ENCODE measurements around the gene KRTAP29-1. TPM values are rescaled to one million over a fixed set of nuclear protein-coding genes. Genes with fewer than 3 reads are reported as not detected.
"Not testable (repeated sequence)": the region's sequence is repeated elsewhere in the genome, so short reads cannot be mapped to it uniquely, and the experiment has no call there.

The KRTAP29-1 gene
- polyA plus RNA-seq, 2 of the 4 experiments (the other 2 are of a cell fraction), result not detected

GRCh38 chr17:41258406-41258805, 44.2 kb downstream of the KRTAP29-1 start:
- ChIA-PET POLR2A (no interaction called here), CTCF (no interaction called here)
- Histone ChIP-seq H3K4me3 (no peak overlapping the region), H3K4me2 (no peak overlapping the region), H3K27ac (no peak overlapping the region), H3K9me3 (no peaks in the 10 kb centered on the region), H3K4me1 (no peaks in the 10 kb centered on the region)
- ATAC-seq (no peak), FAIRE-seq (peak; percentile 70), DNase-seq (ENCODE audit: low read depth in 1 of 2, low spot score in 1 of 2) (no peak)
- TF ChIP-seq MAZ (IDR thresholded peaks at IDR 0.05; ENCODE audit: borderline replicate concordance, low read depth, low read length), result no peak

- 95% methylated on average over 1 of the region's 1 CpG for WGBS (ENCODE audit: missing lambda C conversion rate)
- Histone ChIP-seq H3K4me3 (no peak overlapping the region), H3K27ac (no peak overlapping the region), H3K4me2 (no peak overlapping the region), H3K9me3 (no peaks in the 10 kb centered on the region), H3K4me1 (no peaks in the 10 kb centered on the region)
- POLR2A ChIA-PET, result no interaction called here
- no peak for TF ChIP-seq NFE2L2 (conservative IDR thresholded peaks at IDR 0.05; ENCODE audit: low read length)
- no peak for TF ChIP-seq MYC (IDR thresholded peaks at IDR 0.05; ENCODE audit: borderline replicate concordance, low read length)
- no peak for TF ChIP-seq SMC3 (IDR thresholded peaks at IDR 0.05)
- TF ChIP-seq KDM5A (IDR thresholded peaks at IDR 0.05), result no peak
- TF ChIP-seq HES2 (IDR thresholded peaks at IDR 0.05), result no peak
- no peak for TF ChIP-seq ZC3H11A (IDR thresholded peaks at IDR 0.05)
- TF ChIP-seq PBX3 (IDR thresholded peaks at IDR 0.05), result no peak
- no peak for TF ChIP-seq HDAC2 (IDR thresholded peaks at IDR 0.05)
- no peak for TF ChIP-seq POLR2AphosphoS2 (conservative IDR thresholded peaks at IDR 0.05; ENCODE audit: low read length)
- TF ChIP-seq RAD21 (conservative IDR thresholded peaks at IDR 0.05 in 1 of 2, IDR thresholded peaks at IDR 0.05 in 1 of 2), result no peak
- no peak for TF ChIP-seq KDM1A (IDR thresholded peaks at IDR 0.05; ENCODE audit: low read depth)
- no peak for TF ChIP-seq NPAS2 (CRISPR knock-in tag; IDR thresholded peaks at IDR 0.05; ENCODE audit: borderline replicate concordance)
- no peak for TF ChIP-seq JUNB (IDR thresholded peaks at IDR 0.05)
- no peak for TF ChIP-seq PHF8 (IDR thresholded peaks at IDR 0.05; ENCODE audit: borderline replicate concordance, low read depth)
- no peak for TF ChIP-seq EHF (CRISPR knock-in tag; IDR thresholded peaks at IDR 0.05)
- no peak for TF ChIP-seq USF2 (IDR thresholded peaks at IDR 0.05)
- no peak for TF ChIP-seq HMGXB4 (CRISPR knock-in tag; IDR thresholded peaks at IDR 0.05; ENCODE audit: borderline replicate concordance)
- no peak for TF ChIP-seq CEBPB (IDR thresholded peaks at IDR 0.05)
- no peak for TF ChIP-seq TFCP2L1 (CRISPR knock-in tag; IDR thresholded peaks at IDR 0.05)
- no peak for DNase-seq (ENCODE audit: low read depth in 1 of 2, low spot score in 1 of 2)
- no peak for FAIRE-seq
- ATAC-seq, result no peak
- CTCF ChIA-PET, result no interaction called here
These were observed 46.4 kb downstream of the KRTAP29-1 start for GRCh38 chr17:41256291-41256685.

- H3K4me1 ChIP-seq; H3K9me3 ChIP-seq; ATAC-seq; POLR2A ChIA-PET; H3K27ac ChIP-seq; H3K4me3 ChIP-seq; DNase-seq (ENCODE audit: low read depth in 1 of 2, low spot score in 1 of 2); H3K4me2 ChIP-seq; CTCF ChIA-PET: not testable (repeated sequence)
- FAIRE-seq, result peak; percentile 32
- 41% methylated on average over 4 of the region's 5 CpGs for WGBS (ENCODE audit: missing lambda C conversion rate)
These were observed 47.0 kb downstream of the KRTAP29-1 start, which contains the start of gene KRTAP9-9 for GRCh38 chr17:41255381-41256290. Gene KRTAP9-9, plus strand, starts transcription at chr17:41255384.

Measured in A549 (cell line).